LNCAP (cell line): ENCODE results near the gene MMP14.

Source experiments
- CTCF ChIP-seq: fragments of 450-650 bp; IDR thresholded peaks from 2 replicates; pipeline ENCODE4 v1.5.1; 2017; ENCODE audit warnings: mild to moderate bottlenecking

The MMP14 gene

DNA sequence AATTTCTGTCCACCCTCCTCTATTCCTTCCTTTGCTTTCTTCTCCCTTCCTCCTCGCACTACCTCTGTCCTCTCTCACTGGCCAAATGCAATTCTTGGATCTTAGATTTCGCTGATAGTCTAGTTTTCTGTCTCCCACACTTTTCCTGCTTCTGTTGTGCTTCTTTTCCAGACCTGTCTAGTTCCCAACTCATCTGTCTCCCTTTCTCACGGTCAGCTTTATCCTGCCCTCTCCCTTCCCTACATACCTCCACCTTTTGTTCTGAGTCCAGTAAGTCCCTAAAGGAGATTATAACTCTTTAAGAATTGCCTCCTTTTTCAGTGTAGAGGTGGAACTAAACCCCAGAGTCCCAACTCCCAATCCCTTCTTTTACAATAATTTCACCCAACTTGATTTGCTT, 880 bp upstream of the MMP14 start:
- no peak for TF ChIP-seq CTCF

DNA sequence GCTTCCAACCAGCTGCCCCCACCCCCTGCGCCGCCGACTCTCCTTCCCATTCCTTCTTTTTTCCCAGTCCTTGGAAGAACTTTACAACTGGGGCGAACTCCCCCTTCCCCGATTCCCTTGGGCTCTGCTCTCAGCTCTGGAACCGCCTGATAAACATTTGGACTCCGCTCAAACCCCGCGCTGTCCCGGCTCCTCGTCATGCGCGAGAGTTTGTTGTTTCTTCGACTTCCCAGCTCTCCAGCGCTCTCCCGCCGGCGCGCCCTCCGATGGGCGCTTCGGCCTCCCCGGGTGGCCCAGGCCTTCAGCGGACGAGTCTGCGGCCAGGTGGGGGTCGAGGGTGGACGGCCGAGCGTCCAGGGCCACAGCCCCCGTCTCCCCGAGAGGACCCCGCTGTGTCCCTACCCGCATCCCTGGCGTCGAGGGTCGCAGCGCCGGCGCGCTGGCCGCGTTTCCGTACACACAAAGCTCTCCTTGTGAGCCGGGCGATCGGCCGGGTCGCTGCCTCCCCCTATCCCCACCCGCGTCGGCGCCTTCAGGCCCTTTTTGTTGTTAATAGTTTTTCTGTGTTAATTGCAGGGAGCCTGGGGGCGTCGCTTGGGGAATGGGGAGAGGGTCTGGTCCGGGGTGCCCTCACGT, 847 bp downstream of the MMP14 start:
- no peak for TF ChIP-seq CTCF

DNA sequence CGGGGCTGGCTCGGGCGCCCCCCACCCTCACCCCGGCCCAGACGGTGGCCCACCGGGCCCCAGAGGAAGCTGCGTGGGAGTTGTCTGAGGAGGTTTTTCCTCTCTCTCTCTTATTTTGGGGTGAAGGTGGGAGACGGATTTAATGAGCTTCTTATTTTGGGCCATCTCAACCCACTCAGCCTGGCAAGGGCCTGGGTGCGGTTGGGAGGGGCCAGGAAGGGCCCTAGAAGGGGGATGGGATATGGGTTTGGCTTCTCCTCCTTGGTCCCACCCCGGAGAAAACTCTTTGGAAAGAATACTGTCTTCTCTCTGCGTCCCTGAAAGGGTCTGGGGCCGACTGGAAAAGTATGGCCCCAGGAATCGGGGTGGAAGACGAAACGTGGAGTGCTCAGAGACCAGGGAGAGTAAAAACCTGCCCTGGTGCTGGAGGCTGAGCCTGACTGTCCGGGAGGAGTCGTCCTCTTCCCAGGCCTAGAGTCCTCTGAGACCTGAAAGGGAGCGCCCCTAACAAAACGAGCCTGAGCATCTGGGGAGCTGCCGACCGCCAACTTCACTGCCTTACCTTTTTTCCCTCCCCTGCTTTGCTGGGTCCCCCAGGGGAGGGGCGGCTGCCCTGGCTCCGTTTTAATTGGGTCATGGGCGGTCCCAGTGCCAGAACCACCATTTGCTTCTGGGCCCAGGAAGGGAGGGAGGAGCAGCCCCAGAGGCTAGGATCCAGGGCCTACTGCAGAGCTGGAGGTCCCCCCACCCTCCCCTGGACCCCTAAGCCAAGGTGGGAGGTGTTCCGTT, 1.6 kb downstream of the MMP14 start:
- TF ChIP-seq CTCF: no peak

- TF ChIP-seq CTCF: no peak
Observed at GRCh38 chr14:22838631-22839041, 2.3 kb downstream of the MMP14 start.

- no peak for TF ChIP-seq CTCF
Observed at GRCh38 chr14:22839159-22839779, 2.9 kb downstream of the MMP14 start.

GRCh38 chr14:22841311-22841710, 4.9 kb downstream of the MMP14 start:
- no peak for TF ChIP-seq CTCF

GRCh38 chr14:22841769-22842168, 5.4 kb downstream of the MMP14 start:
- TF ChIP-seq CTCF: no peak
